Astrocyte of the spinal cord (primary cell): ENCODE results near the gene PDE7B.

Experiments
- DNase-seq: peaks from one replicate; pipeline ENCODE4 v3.0.0; 2011; ENCODE audit warnings: low read depth, low spot score
- H3K4me3 ChIP-seq: 2 replicates; pipeline ENCODE4 v1.5.1; 2011; ENCODE audit warnings: low read depth, mild to moderate bottlenecking, low read length, moderate library complexity
- in situ Hi-C: cut with HindIII; loops from 2 replicates; pipeline ENCODE4 v1.10.0; 2017; ENCODE audit warnings: low sequenced_read_pairs
- TF ChIP-seq, protein P1 (sequence below): IDR thresholded peaks from 2 replicates; pipeline ENCODE4 v1.5.1; 2012; ENCODE audit warnings: low read depth, mild to moderate bottlenecking, low read length, inconsistent platforms

PDE7B gene

DNA sequence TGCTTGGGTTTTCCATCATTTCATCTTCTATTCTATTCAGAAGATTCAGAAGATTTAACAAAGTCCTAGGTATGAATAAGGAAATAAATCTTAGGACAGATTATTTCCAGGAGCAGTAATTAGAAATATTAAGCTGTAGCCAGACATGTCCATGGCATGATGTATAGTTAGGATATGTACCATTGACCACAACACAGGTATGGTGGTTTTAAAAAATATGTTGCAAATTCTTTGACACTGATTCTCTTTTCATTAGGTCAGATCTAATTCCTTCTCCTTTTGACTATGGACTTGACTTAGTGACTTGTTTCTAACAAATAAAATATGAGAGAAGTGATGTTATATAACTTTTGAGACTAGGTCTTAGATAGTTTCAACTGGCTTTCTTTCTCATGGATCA is 23.5 kb upstream of the PDE7B start:
- TF ChIP-seq, protein P1, sequence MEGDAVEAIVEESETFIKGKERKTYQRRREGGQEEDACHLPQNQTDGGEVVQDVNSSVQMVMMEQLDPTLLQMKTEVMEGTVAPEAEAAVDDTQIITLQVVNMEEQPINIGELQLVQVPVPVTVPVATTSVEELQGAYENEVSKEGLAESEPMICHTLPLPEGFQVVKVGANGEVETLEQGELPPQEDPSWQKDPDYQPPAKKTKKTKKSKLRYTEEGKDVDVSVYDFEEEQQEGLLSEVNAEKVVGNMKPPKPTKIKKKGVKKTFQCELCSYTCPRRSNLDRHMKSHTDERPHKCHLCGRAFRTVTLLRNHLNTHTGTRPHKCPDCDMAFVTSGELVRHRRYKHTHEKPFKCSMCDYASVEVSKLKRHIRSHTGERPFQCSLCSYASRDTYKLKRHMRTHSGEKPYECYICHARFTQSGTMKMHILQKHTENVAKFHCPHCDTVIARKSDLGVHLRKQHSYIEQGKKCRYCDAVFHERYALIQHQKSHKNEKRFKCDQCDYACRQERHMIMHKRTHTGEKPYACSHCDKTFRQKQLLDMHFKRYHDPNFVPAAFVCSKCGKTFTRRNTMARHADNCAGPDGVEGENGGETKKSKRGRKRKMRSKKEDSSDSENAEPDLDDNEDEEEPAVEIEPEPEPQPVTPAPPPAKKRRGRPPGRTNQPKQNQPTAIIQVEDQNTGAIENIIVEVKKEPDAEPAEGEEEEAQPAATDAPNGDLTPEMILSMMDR, result no peak
- DNase-seq, result no peak
- in situ Hi-C loops, result no loop called here
- H3K4me3 ChIP-seq, result no peak overlapping the region

DNA sequence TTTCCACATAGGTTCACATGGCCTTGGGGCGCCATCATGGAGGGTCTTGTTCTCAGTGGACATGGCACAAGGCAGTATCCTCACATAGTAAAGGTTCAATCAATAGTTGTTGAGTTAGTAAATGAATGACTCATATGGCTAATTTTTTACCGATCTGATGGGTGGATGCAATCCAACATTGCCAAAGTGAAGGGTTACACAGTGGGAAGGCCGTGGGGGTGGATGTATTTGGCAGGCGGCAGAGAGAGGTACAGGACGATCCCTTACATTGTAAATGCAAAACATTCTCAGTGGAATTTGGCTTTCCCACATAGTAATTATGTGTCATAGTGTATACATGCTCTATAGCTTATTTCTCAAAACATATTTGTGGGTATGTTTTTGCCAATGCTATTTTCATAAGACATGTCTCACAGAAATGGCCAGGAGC is 21.0 kb upstream of the PDE7B start:
- in situ Hi-C loops, result no loop called here
- TF ChIP-seq, protein P1, result no peak
- DNase-seq, result peak; percentile 64
- no peak overlapping the region for H3K4me3 ChIP-seq

DNA sequence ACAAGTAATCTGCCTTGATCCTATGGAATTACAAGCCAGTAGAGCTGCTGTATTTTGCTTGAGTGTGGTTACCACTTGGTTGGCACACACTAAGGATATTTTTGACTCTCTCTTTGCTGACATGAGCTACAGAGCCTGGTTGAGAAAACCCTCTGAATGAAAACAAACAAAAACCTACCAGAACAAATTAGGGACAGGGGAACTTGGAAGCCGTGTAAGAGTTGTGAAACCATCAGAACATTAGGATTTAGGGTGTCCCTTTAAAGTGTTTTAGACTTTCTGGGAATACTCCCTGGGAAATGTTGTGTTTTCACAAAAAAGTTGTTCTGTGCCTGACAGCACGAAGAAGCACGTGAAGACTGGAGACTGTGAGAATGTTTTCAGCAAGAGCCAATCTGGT is 20.5 kb upstream of the PDE7B start:
- TF ChIP-seq, protein P1, result no peak
- in situ Hi-C loops, result no loop called here
- no peak for DNase-seq

DNA sequence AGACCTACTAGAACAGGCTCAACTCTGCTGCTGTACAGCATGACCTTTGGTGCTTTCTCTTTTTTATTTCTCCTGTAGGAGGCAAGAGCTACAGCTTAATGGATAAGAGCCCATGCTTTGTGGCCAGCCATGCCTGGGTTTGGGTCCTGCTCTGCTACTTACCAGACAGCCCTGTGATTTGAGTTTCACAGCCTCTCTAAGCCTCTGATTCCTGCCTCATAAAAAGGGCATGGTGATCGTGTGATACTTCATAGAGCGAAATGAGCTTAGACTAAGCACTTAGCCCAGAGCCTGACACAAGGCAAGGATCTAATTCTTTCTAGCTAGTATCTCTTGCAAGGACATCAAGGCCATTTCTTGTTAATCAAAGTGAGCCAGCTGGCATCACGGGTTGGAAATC is 19.3 kb upstream of the PDE7B start:
- no peak for DNase-seq
- H3K4me3 ChIP-seq, result no peak overlapping the region
- in situ Hi-C loops, result no loop called here
- TF ChIP-seq, protein P1, result no peak

More for the DNA sequence above, 20.5 kb upstream of the PDE7B start:
- no peak overlapping the region for H3K4me3 ChIP-seq

DNA sequence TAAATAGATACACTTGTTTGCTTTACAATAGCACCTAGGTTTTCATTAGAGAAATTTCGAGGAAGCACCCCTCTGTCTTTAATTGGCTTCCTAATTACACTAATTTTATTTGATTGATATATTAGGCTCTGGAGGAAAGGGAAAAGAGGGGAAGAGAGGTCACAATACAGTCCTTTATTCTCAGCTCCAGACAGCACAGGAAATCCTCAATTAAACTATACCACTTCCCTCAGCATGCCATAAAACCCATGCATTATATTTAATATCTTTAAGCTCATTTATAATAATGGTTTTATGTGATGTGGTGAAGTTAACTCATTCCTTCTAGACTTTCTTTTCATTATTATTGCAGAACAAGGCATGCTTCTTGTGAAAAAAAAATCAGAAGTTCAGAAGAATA is 17.7 kb upstream of the PDE7B start:
- TF ChIP-seq, protein P1, result no peak
- in situ Hi-C loops, result no loop called here
- no peak overlapping the region for H3K4me3 ChIP-seq
- no peak for DNase-seq

DNA sequence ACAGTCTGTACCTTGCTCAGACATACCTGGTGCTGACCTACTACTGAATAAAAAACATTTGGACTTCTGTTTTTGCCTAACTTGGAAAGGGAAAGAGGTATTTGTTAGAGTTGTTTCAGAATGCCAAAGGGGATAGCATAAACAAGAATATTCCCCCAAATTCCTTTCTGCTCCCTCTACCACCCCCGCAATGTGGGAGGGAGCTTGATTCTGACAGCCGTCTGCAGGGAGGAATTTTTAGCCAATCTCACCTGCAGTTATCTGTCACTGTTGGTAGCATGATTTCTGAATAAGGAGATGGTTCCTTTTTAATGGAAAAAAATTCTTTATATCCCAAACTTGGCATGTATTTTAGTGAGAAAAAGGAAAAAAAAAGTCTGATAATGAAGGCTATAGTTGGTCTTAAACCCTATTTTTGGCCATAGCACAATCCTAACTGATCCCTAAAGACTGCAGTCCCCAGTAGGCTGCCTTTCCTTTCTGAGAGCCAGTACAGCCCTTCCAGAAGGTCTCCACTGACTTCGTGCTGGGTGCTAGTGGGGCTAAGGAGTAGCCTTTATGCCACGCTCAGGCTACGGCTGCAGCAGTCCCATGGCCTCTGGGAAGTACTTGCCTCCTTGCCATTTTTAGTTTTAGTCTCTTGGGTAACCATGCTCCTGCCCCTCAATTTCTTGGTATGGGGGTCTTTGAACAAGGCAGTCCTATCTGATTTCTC is 13.6 kb upstream of the PDE7B start:
- in situ Hi-C loops, result no loop called here
- TF ChIP-seq, protein P1, result no peak
- no peak for DNase-seq
- no peak overlapping the region for H3K4me3 ChIP-seq

DNA sequence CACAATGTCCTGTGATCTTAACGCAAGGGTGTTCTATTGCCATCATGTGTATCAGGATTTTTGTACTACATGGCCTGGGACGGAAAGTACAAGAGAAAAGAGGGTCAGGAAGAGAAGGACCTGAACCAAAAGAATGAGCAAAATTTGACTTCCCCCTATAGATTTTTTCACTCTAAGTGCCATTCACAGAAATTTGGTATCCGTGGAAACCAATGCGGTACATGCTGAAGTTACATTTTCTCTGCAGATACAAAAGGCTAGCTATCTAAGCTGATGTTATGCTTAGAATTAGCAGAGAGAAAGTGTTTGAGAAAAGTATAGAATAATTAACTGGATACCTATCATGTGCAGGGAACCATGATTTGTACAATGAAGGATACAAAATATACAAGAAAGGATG is 12.4 kb upstream of the PDE7B start:
- in situ Hi-C loops, result no loop called here
- DNase-seq, result no peak
- H3K4me3 ChIP-seq, result no peak overlapping the region
- TF ChIP-seq, protein P1, result no peak
